Subcutaneous adipose tissue (tissue), 4 donors: ENCODE measurements around the gene DGKD. TPM values are rescaled to one million over a fixed set of nuclear protein-coding genes. Genes with fewer than 3 reads are reported as not detected.

ENCODE experiments used
- small RNA-seq: library from RNA; depleted of rRNA; stranded (forward); fragments of <200 nt; gene quantifications from one replicate; pipeline ENCODE3, GENCODE V24; 2016
- total RNA-seq, 4 donors: library from RNA; depleted of rRNA; stranded (reverse); fragments of >200 nt; gene quantifications; one replicate each; pipeline ENCODE4 v1.1.0, GENCODE V29; 2016
- TF ChIP-seq, protein P1 (sequence below): fragments of 450-650 bp; IDR thresholded peaks from one replicate; pipeline ENCODE4 v1.5.1; 2016; ENCODE audit warnings: low read depth, mild to moderate bottlenecking, control low read depth, antibody characterized with exemption, moderate library complexity

DGKD gene
- total RNA-seq, 4 donors from 2014 or later, result 13.0 to 24.9 (median 17.8) TPM

- TF ChIP-seq, protein P1, sequence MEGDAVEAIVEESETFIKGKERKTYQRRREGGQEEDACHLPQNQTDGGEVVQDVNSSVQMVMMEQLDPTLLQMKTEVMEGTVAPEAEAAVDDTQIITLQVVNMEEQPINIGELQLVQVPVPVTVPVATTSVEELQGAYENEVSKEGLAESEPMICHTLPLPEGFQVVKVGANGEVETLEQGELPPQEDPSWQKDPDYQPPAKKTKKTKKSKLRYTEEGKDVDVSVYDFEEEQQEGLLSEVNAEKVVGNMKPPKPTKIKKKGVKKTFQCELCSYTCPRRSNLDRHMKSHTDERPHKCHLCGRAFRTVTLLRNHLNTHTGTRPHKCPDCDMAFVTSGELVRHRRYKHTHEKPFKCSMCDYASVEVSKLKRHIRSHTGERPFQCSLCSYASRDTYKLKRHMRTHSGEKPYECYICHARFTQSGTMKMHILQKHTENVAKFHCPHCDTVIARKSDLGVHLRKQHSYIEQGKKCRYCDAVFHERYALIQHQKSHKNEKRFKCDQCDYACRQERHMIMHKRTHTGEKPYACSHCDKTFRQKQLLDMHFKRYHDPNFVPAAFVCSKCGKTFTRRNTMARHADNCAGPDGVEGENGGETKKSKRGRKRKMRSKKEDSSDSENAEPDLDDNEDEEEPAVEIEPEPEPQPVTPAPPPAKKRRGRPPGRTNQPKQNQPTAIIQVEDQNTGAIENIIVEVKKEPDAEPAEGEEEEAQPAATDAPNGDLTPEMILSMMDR, result no peak
Measured at GRCh38 chr2:233501198-233502076, 147.1 kb downstream of the DGKD start.

GRCh38 chr2:233503481-233503880 lies 149.2 kb downstream of the DGKD start:
- TF ChIP-seq, protein P1, result no peak

GRCh38 chr2:233503947-233504637 lies 149.8 kb downstream of the DGKD start:
- TF ChIP-seq, protein P1, result no peak

DNA sequence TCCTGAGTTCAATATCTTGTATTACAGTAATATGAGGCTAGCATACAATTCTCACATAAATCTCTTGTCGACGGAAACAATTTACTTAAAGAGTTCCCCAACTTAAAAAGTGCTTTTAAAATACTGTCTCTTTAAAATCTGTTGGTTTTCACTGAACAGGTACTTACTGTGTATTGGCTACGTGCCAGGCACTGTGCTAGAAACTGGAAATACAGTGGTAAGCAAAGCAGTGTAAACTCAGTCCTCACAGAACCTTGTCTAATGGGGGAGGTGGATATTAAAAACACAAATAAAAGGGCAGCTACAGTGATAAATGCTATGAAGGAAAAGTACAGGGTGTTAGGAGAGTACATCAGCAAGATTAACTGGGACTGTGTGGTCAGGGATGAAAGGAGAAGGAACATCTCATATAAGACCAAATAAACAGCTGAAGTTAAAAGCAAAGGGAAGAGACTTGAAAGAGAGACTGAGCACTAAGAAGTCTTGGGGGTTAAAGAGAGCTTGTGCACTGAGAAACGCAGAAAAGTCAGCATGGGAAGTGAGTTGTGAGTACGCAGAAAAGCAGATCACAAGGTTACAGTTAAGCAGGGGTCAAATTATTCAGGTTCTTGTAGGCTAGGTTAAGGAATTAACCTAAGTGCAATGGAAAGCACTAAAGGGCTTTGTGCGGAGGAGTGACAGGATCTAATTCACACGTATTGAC lies 159.8 kb downstream of the DGKD start:
- TF ChIP-seq, protein P1, result no peak

- TF ChIP-seq, protein P1, result no peak
Measured at GRCh38 chr2:233519787-233520611, 165.7 kb downstream of the DGKD start.

Small RNAs within 50 kb of the gene (small RNA-seq; reads per million reads assigned to genes)
- 0.49 reads per million for gene RF00019

Other genes starting within 250 kb of the DGKD start
- 10 to 100 TPM; 16.1 to 31.8 (median 19.7) TPM for gene ATG16L1, start 102.8 kb upstream of the DGKD start, total RNA-seq
- not detected for gene SAG, start 46.7 kb upstream of the DGKD start, total RNA-seq
- 10 to 100 TPM; 21.8 to 60.3 (median 38.2) TPM for gene USP40, start 212.3 kb downstream of the DGKD start, total RNA-seq